Measurements from ENCODE around the gene DCAF12. TPM values are rescaled to one million over a fixed set of nuclear protein-coding genes. Genes with fewer than 3 reads are reported as not detected.

The DCAF12 gene
- total RNA-seq, 2 experiments from 2014 or later = 5.4 to 5.9 TPM

DNA sequence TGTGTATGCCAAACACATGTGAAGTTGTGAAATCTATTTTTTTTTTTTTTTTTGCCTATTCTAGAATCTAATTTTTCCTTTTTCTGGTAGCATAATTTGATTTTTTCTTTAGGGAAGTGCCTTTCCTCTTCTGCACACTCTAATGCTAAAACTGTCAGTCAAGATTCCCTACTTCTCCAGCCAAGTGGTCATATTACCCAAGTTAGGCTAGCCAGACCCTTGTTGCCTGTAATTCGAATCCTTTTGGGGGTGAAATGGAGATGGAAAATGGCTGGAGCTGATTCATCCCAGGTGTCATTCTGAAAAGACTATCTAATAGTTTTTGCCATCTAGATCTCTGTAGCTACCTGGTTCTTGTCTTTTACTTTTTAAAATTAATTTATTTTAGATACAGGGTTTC lies 27.6 kb upstream of the DCAF12 start:
- TF ChIP-seq, protein P1, sequence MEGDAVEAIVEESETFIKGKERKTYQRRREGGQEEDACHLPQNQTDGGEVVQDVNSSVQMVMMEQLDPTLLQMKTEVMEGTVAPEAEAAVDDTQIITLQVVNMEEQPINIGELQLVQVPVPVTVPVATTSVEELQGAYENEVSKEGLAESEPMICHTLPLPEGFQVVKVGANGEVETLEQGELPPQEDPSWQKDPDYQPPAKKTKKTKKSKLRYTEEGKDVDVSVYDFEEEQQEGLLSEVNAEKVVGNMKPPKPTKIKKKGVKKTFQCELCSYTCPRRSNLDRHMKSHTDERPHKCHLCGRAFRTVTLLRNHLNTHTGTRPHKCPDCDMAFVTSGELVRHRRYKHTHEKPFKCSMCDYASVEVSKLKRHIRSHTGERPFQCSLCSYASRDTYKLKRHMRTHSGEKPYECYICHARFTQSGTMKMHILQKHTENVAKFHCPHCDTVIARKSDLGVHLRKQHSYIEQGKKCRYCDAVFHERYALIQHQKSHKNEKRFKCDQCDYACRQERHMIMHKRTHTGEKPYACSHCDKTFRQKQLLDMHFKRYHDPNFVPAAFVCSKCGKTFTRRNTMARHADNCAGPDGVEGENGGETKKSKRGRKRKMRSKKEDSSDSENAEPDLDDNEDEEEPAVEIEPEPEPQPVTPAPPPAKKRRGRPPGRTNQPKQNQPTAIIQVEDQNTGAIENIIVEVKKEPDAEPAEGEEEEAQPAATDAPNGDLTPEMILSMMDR (IDR thresholded peaks at IDR 0.05) = no peak
- no peaks in the 10 kb centered on the region for H3K27me3 ChIP-seq (ENCODE audit: control insufficient read depth in 1 of 2, insufficient read depth in 2 of 2, low read length in 2 of 2)
- CTCF ChIA-PET = no interaction called here
- no peak overlapping the region for H3K27ac ChIP-seq (ENCODE audit: low read depth in 1 of 2, low read length in 2 of 2)
- Mint-ChIP-seq H3K4me1 (ENCODE audit: low read depth) (no peaks in the 10 kb centered on the region), H3K4me3 (no peak overlapping the region), H3K27me3 (no peaks in the 10 kb centered on the region), H3K9me3 (no peaks in the 10 kb centered on the region), H3K36me3 (ENCODE audit: low read depth) (no peaks in the 10 kb centered on the region), H3K27ac (no peak overlapping the region)
- H3K9me3 ChIP-seq (ENCODE audit: control insufficient read depth in 1 of 2, insufficient read depth in 1 of 2, low read length in 2 of 2) = no peaks in the 10 kb centered on the region
- intact Hi-C loops (cut with DNase I, micrococcal nuclease) = no loop called here
- H3K4me1 ChIP-seq (ENCODE audit: insufficient read depth, low read length) = no peaks in the 10 kb centered on the region
- DNase-seq (no peak), ATAC-seq (ENCODE audit: poor library complexity) (no peak)
- no peak overlapping the region for H3K4me3 ChIP-seq (ENCODE audit: low read length)
- POLR2A ChIA-PET = no interaction called here
- H3K36me3 ChIP-seq (ENCODE audit: insufficient read depth, low read length) = no peaks in the 10 kb centered on the region

GRCh38 chr9:34151398-34151797 lies 24.9 kb upstream of the DCAF12 start:
- TF ChIP-seq, protein P1 (IDR thresholded peaks at IDR 0.05) = no peak
- no peaks in the 10 kb centered on the region for H3K4me1 Mint-ChIP-seq (ENCODE audit: low read depth)
- DNase-seq = no peak
- H3K27me3 Mint-ChIP-seq = no peaks in the 10 kb centered on the region
- ChIA-PET CTCF (no interaction called here), POLR2A (no interaction called here)
- Histone ChIP-seq H3K36me3 (ENCODE audit: insufficient read depth, low read length) (no peaks in the 10 kb centered on the region), H3K4me1 (ENCODE audit: insufficient read depth, low read length) (no peaks in the 10 kb centered on the region), H3K9me3 (ENCODE audit: control insufficient read depth in 1 of 2, insufficient read depth in 1 of 2, low read length in 2 of 2) (no peaks in the 10 kb centered on the region), H3K27ac (ENCODE audit: low read depth in 1 of 2, low read length in 2 of 2) (no peak overlapping the region), H3K27me3 (ENCODE audit: control insufficient read depth in 1 of 2, insufficient read depth in 2 of 2, low read length in 2 of 2) (no peaks in the 10 kb centered on the region), H3K4me3 (ENCODE audit: low read length) (no peak overlapping the region)
- no peak overlapping the region for H3K4me3 Mint-ChIP-seq
- H3K36me3 Mint-ChIP-seq (ENCODE audit: low read depth) = no peaks in the 10 kb centered on the region
- no peak overlapping the region for H3K27ac Mint-ChIP-seq
- no peaks in the 10 kb centered on the region for H3K9me3 Mint-ChIP-seq
- no peak for ATAC-seq (ENCODE audit: poor library complexity)
- intact Hi-C loops (cut with DNase I, micrococcal nuclease) = no loop called here

- Histone ChIP-seq H3K9me3 (ENCODE audit: control insufficient read depth in 1 of 2, insufficient read depth in 1 of 2, low read length in 2 of 2) (no peaks in the 10 kb centered on the region), H3K36me3 (ENCODE audit: insufficient read depth, low read length) (no peaks in the 10 kb centered on the region), H3K27me3 (ENCODE audit: control insufficient read depth in 1 of 2, insufficient read depth in 2 of 2, low read length in 2 of 2) (no peaks in the 10 kb centered on the region), H3K4me1 (ENCODE audit: insufficient read depth, low read length) (no peaks in the 10 kb centered on the region), H3K4me3 (ENCODE audit: low read length) (no peak overlapping the region), H3K27ac (ENCODE audit: low read depth in 1 of 2, low read length in 2 of 2) (no peak overlapping the region)
- Mint-ChIP-seq H3K4me3 (no peak overlapping the region), H3K9me3 (no peaks in the 10 kb centered on the region), H3K4me1 (ENCODE audit: low read depth) (no peaks in the 10 kb centered on the region), H3K27ac (no peak overlapping the region), H3K27me3 (no peaks in the 10 kb centered on the region), H3K36me3 (ENCODE audit: low read depth) (no peaks in the 10 kb centered on the region)
- CTCF ChIA-PET = no interaction called here
- DNase-seq (no peak), ATAC-seq (ENCODE audit: poor library complexity) (no peak)
- intact Hi-C loops (cut with DNase I, micrococcal nuclease) = no loop called here
- TF ChIP-seq, protein P1 (IDR thresholded peaks at IDR 0.05) = no peak
- POLR2A ChIA-PET = interaction anchor here (1.1 kb wide), 1 partner anchor 26 kb away, joined by 3 read pairs; no protein-coding TSS in a partner anchor
Observed at GRCh38 chr9:34145165-34145564, 18.7 kb upstream of the DCAF12 start.

Data from CD4-positive, alpha-beta T cell (primary cell).